OCI-LY1 (cell line): ENCODE data around the gene SLC9A9.

Source experiments
- H2AFZ ChIP-seq: fragments of 200-600 bp; sonication (generic), shearing (Covaris generic); 2 replicates; pipeline ENCODE4 v1.6.0; 2014; ENCODE audit warnings: antibody characterized with exemption, mild to moderate bottlenecking, low read length
- H3F3A ChIP-seq: fragments of 200-600 bp; sonication (generic), shearing (Covaris generic); 2 replicates; pipeline ENCODE4 v1.6.0; 2014; ENCODE audit warnings: mild to moderate bottlenecking, antibody characterized with exemption, low read length, moderate library complexity; ENCODE audit not compliant: insufficient read depth
- H3K27ac ChIP-seq: fragments of 200-600 bp; sonication (generic); 2 replicates; pipeline ENCODE4 v1.5.1; 2014; ENCODE audit warnings: low read length, mixed run types, mild to moderate bottlenecking, low read depth; ENCODE audit not compliant: poor library complexity, severe bottlenecking
- H3K27me3 ChIP-seq: fragments of 200-600 bp; sonication (generic); 2 replicates; pipeline ENCODE4 v1.6.0; 2014; ENCODE audit warnings: antibody characterized with exemption, mild to moderate bottlenecking, low read length, moderate library complexity; ENCODE audit not compliant: insufficient read depth
- H3K36me3 ChIP-seq: fragments of 200-600 bp; sonication (generic); 2 replicates; pipeline ENCODE4 v1.6.1; 2014; ENCODE audit warnings: mild to moderate bottlenecking, antibody characterized with exemption, low read length, moderate library complexity, mixed read lengths; ENCODE audit not compliant: insufficient read depth
- H3K4me1 ChIP-seq: fragments of 200-600 bp; sonication (generic); 2 replicates; pipeline ENCODE4 v1.5.1; 2014; ENCODE audit warnings: mild to moderate bottlenecking, low read length, moderate library complexity; ENCODE audit not compliant: insufficient read depth, severe bottlenecking
- H3K4me2 ChIP-seq: fragments of 200-600 bp; sonication (generic), shearing (Covaris generic); 2 replicates; pipeline ENCODE4 v1.6.1; 2014; ENCODE audit warnings: low read length
- H3K4me3 ChIP-seq: fragments of 200-600 bp; sonication (generic); 2 replicates; pipeline ENCODE4 v1.5.1; 2014; ENCODE audit warnings: low read length, low read depth, mild to moderate bottlenecking, mixed read lengths; ENCODE audit not compliant: poor library complexity, severe bottlenecking
- H3K79me2 ChIP-seq: fragments of 200-600 bp; shearing (Covaris generic); 2 replicates; pipeline ENCODE4 v1.6.1; 2016; ENCODE audit warnings: mixed run types, low read length, mixed read lengths; ENCODE audit not compliant: insufficient read depth
- H3K9ac ChIP-seq: fragments of 200-600 bp; sonication (generic), shearing (Covaris generic); 2 replicates; pipeline ENCODE4 v1.6.1; 2014; ENCODE audit warnings: mild to moderate bottlenecking, low read length, mixed read lengths
- H3K9me2 ChIP-seq: fragments of 200-600 bp; sonication (generic), shearing (Covaris generic); 2 replicates; pipeline ENCODE4 v1.6.1; 2014; ENCODE audit warnings: low read depth, mild to moderate bottlenecking, low read length, mixed read lengths
- H3K9me3 ChIP-seq: fragments of 200-600 bp; shearing (Covaris generic); 2 replicates; pipeline ENCODE4 v1.6.1; 2014; ENCODE audit warnings: low read length, mixed read lengths
- H4K20me1 ChIP-seq: fragments of 200-600 bp; sonication (generic), shearing (Covaris generic); 2 replicates; pipeline ENCODE4 v1.6.0; 2016; ENCODE audit warnings: mild to moderate bottlenecking, low read length; ENCODE audit not compliant: insufficient read depth
- EZH2 ChIP-seq: fragments of 200-600 bp; sonication (generic), shearing (Covaris generic); IDR thresholded peaks from 2 replicates; pipeline ENCODE4 v1.8.0; 2017; ENCODE audit warnings: borderline replicate concordance, mixed run types, mild to moderate bottlenecking, antibody characterized with exemption, low read length, moderate library complexity, mixed read lengths
- TF ChIP-seq, protein P1 (sequence below): fragments of 200-600 bp; sonication (generic), shearing (Covaris generic); IDR thresholded peaks from 2 replicates; pipeline ENCODE4 v1.5.1; 2017; ENCODE audit warnings: mild to moderate bottlenecking, antibody characterized with exemption, low read length, moderate library complexity, mixed read lengths

Gene SLC9A9

DNA sequence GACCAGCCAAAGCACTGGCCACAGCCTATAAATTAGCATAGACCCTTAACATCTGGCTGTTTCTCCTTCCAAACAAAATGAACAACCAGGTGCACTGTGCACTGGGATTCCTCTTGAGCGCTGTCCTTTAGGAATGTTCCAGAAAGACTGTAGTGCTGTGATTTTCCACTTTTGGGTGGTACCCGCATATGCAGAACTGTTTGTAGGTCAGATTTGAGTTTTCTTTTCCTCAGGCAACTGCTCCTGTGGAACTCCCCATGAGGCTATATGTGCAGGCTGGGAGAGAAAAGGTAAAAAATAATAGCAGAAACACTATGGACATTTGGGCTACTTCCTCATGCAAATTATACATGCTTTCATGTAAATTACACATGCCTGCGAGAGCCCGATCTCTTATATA lies 589.6 kb downstream of the SLC9A9 start:
- no peak overlapping the region for H3K4me3 ChIP-seq
- no peaks in the 10 kb centered on the region for H3K9me3 ChIP-seq
- no peak overlapping the region for H3K27ac ChIP-seq
- H2AFZ ChIP-seq, result no peak overlapping the region
- H3K27me3 ChIP-seq, result no peaks in the 10 kb centered on the region
- no peaks in the 10 kb centered on the region for H4K20me1 ChIP-seq
- no peaks in the 10 kb centered on the region for H3F3A ChIP-seq
- H3K4me1 ChIP-seq, result no peaks in the 10 kb centered on the region
- TF ChIP-seq, protein P1, sequence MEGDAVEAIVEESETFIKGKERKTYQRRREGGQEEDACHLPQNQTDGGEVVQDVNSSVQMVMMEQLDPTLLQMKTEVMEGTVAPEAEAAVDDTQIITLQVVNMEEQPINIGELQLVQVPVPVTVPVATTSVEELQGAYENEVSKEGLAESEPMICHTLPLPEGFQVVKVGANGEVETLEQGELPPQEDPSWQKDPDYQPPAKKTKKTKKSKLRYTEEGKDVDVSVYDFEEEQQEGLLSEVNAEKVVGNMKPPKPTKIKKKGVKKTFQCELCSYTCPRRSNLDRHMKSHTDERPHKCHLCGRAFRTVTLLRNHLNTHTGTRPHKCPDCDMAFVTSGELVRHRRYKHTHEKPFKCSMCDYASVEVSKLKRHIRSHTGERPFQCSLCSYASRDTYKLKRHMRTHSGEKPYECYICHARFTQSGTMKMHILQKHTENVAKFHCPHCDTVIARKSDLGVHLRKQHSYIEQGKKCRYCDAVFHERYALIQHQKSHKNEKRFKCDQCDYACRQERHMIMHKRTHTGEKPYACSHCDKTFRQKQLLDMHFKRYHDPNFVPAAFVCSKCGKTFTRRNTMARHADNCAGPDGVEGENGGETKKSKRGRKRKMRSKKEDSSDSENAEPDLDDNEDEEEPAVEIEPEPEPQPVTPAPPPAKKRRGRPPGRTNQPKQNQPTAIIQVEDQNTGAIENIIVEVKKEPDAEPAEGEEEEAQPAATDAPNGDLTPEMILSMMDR, result no peak
- no peak for TF ChIP-seq EZH2
- no peak overlapping the region for H3K4me2 ChIP-seq
- no peak overlapping the region for H3K9ac ChIP-seq
- H3K9me2 ChIP-seq, result no peaks in the 10 kb centered on the region
- no peaks in the 10 kb centered on the region for H3K36me3 ChIP-seq
- H3K79me2 ChIP-seq, result no peaks in the 10 kb centered on the region

DNA sequence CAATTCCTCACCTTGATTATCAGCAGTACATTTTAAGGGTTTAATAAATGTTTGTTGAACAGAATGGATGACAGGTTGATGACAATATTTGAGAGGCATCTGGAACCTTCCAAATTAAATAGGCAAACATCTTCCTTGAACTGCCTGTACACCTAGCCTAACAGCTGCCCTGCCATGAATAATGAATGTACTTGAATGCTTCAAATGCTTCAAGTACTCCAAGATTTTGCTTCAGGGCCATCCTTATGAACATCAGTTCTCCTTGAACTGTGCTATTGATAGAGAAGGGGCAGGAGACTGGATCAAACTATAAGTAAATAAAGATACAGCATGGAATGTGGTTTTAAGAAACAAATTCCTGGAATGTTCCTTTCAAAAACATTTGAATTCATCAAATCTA lies 591.9 kb downstream of the SLC9A9 start:
- Histone ChIP-seq H3K36me3 (no peaks in the 10 kb centered on the region), H3K9ac (no peak overlapping the region), H3K4me3 (no peak overlapping the region), H3K9me2 (no peaks in the 10 kb centered on the region), H3K4me2 (no peak overlapping the region), H4K20me1 (no peaks in the 10 kb centered on the region), H3K4me1 (no peaks in the 10 kb centered on the region), H3F3A (no peaks in the 10 kb centered on the region), H2AFZ (no peak overlapping the region), H3K79me2 (no peaks in the 10 kb centered on the region), H3K27ac (no peak overlapping the region), H3K9me3 (no peaks in the 10 kb centered on the region), H3K27me3 (no peaks in the 10 kb centered on the region)
- TF ChIP-seq, protein P1, result no peak
- no peak for TF ChIP-seq EZH2

DNA sequence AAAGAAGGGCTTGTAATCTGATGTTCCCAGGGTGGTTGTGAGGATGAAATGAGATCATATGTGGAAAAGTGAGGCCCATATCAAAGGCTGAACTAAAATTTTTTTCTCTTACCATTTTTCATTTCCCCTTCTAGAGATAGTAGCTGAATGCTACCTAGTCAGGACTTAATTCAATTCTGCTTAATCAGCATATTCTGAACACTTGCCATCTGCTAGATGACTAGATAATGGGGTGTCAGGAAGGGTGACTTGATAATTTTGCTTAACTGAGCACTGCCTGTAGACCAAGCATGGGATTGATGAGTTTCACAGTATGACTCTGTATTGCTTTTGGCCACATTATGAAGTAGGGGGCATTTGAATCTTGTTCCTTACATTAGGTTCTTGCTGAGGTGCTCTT lies 592.5 kb downstream of the SLC9A9 start:
- no peaks in the 10 kb centered on the region for H3F3A ChIP-seq
- no peaks in the 10 kb centered on the region for H3K9me3 ChIP-seq
- no peaks in the 10 kb centered on the region for H3K36me3 ChIP-seq
- H3K4me1 ChIP-seq, result no peaks in the 10 kb centered on the region
- no peak overlapping the region for H3K27ac ChIP-seq
- no peak overlapping the region for H3K4me3 ChIP-seq
- TF ChIP-seq EZH2, result no peak
- TF ChIP-seq, protein P1, result no peak
- H3K9me2 ChIP-seq, result no peaks in the 10 kb centered on the region
- no peaks in the 10 kb centered on the region for H4K20me1 ChIP-seq
- no peak overlapping the region for H3K4me2 ChIP-seq
- H3K79me2 ChIP-seq, result no peaks in the 10 kb centered on the region
- H2AFZ ChIP-seq, result no peak overlapping the region
- H3K27me3 ChIP-seq, result no peaks in the 10 kb centered on the region
- no peak overlapping the region for H3K9ac ChIP-seq
